Spleen (tissue), 7 donors: ENCODE results near the gene TCEANC2.

Experiments
- POLR2A ChIP-seq, 3 donors: fragments of 450-650 bp; IDR thresholded peaks; one replicate each; pipeline ENCODE4 v1.5.1; 2017; ENCODE audit warnings: antibody characterized with exemption in 3 of 3, mild to moderate bottlenecking in 1 of 3
- TF ChIP-seq, protein P1 (sequence below), 11 experiments: fragments of 200-600 bp in 7 of 11; fragments of 450-650 bp in 4 of 11; sonication (generic) in 4 of 11; IDR thresholded peaks in 8 of 11; conservative IDR thresholded peaks in 3 of 11; 1 replicate in 7 of 11; 2 replicates in 4 of 11; pipeline versions ENCODE4 v1.4.0 to v1.8.0; 2016 to 2021; ENCODE audit warnings: antibody characterized with exemption in 11 of 11, inconsistent platforms in 4 of 11, mild to moderate bottlenecking in 1 of 11
- donor health status: DM: no; HTN: no; CAD: no; lungs with moderate emphysema.
- donor health status: DM: no; HTN: no; CAD: no.
- donor health status: DM: no; HTN: no; CAD: no.

DNA sequence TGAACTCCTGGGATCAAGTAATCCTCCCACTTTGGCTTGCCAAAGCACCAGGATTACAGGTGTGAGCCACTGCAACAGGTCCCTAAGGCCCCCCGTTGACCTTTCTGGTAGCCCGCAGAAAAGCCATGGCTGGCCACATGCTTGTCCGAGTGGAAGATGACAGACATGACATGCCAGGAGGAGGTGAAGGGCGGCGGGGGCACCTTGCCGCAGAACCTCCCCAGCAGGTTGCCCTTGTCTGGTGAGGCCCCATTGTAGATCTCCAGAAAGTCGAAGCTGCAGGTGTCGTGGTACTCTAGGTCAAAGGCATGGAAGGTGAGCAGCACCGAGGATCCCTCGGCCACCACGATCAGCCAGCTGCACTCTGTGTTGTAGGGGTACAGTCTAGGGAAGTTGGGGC lies 91.0 kb downstream of the TCEANC2 start:
- TF ChIP-seq, protein P1, sequence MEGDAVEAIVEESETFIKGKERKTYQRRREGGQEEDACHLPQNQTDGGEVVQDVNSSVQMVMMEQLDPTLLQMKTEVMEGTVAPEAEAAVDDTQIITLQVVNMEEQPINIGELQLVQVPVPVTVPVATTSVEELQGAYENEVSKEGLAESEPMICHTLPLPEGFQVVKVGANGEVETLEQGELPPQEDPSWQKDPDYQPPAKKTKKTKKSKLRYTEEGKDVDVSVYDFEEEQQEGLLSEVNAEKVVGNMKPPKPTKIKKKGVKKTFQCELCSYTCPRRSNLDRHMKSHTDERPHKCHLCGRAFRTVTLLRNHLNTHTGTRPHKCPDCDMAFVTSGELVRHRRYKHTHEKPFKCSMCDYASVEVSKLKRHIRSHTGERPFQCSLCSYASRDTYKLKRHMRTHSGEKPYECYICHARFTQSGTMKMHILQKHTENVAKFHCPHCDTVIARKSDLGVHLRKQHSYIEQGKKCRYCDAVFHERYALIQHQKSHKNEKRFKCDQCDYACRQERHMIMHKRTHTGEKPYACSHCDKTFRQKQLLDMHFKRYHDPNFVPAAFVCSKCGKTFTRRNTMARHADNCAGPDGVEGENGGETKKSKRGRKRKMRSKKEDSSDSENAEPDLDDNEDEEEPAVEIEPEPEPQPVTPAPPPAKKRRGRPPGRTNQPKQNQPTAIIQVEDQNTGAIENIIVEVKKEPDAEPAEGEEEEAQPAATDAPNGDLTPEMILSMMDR (IDR thresholded peaks at IDR 0.05 in 8 of 11, conservative IDR thresholded peaks at IDR 0.05 in 3 of 11): no peak
- no peak for TF ChIP-seq POLR2A (IDR thresholded peaks at IDR 0.05)
